Skeletal muscle tissue (tissue), 1 donor: ENCODE data around the gene GSTT2B. TPM values are rescaled to one million over a fixed set of nuclear protein-coding genes. Genes with fewer than 3 reads are reported as not detected.

Experiments
- total RNA-seq: library from RNA; depleted of rRNA; stranded (reverse); fragments of >200 nt; gene quantifications from one replicate; pipeline ENCODE4 v1.2.3, GENCODE V29; 2014

Gene GSTT2B
- total RNA-seq, 1 donor from 2014 or later, result 4.7 TPM

Other genes starting within 250 kb of the GSTT2B start
- gene ZNF70, start 210.1 kb downstream of the GSTT2B start, total RNA-seq, result 3.1 TPM
- gene VPREB3, start 206.8 kb downstream of the GSTT2B start, total RNA-seq, result not detected
- not detected for gene C22orf15, start 198.2 kb downstream of the GSTT2B start, total RNA-seq
- gene CHCHD10, start 193.2 kb downstream of the GSTT2B start, total RNA-seq, result 3.7 TPM
- gene MMP11, start 188.3 kb downstream of the GSTT2B start, total RNA-seq, result 6.3 TPM
- 13.6 TPM for gene SMARCB1, start 174.2 kb downstream of the GSTT2B start, total RNA-seq
- gene DERL3, start 122.2 kb downstream of the GSTT2B start, total RNA-seq, result 1.0 TPM
- 2.1 TPM for gene SLC2A11, start 103.3 kb downstream of the GSTT2B start, total RNA-seq
- gene MIF, start 66.8 kb downstream of the GSTT2B start, total RNA-seq, result 76.7 TPM
- gene DDTL, start 5.7 kb upstream of the GSTT2B start, total RNA-seq, result 3.7 TPM
- gene DDT, start 13.2 kb upstream of the GSTT2B start, total RNA-seq, result 39.7 TPM
- gene GSTT2, start 18.9 kb upstream of the GSTT2B start, total RNA-seq, result not detected
- gene GSTT4, start 44.3 kb upstream of the GSTT2B start, total RNA-seq, result not detected
- gene CABIN1, start 50.1 kb upstream of the GSTT2B start, total RNA-seq, result 18.3 TPM
- gene SUSD2, start 220.3 kb upstream of the GSTT2B start, total RNA-seq, result 0.52 TPM